ENCODE data around the gene DGKQ.
"Not testable (repeated sequence)": the region's sequence is repeated elsewhere in the genome, so short reads cannot be mapped to it uniquely, and the experiment has no call there.

The DGKQ gene

DNA sequence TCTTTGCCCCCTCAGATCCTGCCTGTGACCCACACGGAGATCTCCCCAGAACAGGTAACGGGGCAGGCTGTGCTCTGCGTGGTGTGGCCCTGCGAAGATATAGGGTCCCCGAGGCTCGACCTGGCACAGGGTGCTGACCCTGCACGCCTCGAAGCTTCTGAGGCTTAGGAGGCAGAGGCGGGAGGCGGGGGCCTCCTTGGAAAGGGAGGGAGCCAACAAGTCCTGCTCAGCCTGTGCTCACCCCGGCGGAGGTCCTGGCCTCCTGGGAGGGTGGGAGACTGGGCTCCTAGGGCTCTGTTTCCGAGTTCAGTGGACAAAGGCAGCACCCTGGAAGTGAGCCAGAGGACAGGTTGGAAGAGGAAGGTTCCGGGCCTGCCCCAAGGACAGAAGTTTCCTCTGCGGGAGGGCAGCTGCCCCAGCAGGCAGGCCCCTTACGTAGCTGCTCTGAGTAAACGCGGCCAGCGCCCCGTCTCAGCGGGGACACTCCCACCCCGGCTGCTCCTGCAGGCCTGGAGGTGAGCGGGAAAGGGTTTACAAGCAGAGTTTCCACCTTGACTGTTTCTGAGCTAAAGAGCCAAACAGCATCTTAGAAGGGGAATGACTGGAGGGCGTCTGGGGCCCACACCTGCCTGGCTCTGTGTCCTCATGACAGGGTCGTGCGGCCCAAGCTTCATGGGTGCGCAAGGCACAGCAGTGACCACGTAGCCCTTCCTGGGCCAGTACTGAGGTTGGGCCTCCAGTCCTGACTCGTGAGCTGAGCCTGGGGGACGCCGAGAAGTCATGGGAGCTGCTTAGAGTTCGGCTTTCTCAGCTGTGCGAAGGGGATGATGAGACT, 25.1 kb downstream of the DGKQ start:
- DNase-seq (ENCODE audit: low read depth), result no peak

DNA sequence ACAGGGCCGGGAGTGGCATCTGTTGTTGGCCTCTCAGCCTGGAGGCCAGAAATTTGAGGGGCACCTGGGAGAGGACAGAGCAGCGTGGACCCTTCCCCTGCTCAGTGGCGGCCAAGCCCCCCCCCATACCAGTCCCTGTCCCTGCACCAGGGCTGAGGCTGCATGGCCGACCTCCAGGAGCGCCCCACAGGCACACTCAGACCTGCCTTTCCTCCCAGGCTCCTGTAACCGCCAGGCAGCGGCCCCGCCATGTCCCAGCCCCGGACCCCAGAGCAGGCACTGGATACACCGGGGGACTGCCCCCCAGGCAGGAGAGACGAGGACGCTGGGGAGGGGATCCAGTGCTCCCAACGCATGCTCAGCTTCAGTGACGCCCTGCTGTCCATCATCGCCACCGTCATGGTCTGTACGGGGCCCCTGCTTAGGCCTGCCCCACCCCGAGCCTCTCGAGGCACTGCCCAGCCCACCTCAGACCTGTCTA, 25.8 kb downstream of the DGKQ start:
- DNase-seq (ENCODE audit: low read depth), result no peak

DNA sequence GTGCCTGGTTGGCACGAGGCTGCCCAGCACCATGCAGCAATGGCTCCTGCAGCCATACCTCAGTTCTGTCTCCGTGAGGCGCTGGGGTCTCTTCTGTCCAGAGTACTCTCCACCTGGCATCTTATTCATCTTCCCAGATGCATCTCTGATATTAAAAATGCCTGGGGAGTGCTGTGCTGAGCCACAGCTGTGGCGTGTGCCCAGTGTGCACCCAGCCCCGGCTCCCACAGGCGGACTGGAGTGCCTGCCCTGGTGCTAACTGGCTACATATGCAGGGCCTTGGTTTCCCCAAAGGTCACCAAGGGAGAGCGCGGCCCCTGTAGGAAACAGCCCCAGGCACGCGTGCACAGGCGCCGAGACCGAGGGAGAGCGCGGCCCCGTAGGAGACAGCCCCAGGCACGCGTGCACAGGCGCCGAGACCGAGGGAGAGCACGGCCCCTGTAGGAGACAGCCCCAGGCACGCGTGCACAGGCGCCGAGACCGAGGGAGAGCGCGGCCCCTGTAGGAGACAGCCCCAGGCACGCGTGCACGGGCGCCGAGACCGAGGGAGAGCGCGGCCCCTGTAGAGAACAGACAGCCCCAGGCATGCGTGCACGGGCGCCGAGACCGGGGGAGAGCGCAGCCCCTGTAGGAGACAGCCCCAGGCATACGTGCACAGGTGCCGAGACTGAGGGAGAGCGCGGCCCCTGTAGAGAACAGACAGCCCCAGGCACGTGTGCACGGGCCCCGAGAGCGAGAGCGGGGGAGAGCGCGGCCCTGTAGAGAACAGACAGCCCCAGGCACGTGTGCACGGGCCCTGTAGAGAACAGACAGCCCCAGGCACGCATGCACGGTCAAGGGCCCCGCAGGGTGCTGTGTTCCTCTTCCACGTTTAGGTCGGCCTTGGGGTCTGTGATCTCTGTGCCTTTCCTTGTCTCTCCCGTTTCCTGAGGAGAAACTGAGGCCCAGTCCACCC, 26.6 kb downstream of the DGKQ start:
- no peak for DNase-seq (ENCODE audit: low read depth)

DNA sequence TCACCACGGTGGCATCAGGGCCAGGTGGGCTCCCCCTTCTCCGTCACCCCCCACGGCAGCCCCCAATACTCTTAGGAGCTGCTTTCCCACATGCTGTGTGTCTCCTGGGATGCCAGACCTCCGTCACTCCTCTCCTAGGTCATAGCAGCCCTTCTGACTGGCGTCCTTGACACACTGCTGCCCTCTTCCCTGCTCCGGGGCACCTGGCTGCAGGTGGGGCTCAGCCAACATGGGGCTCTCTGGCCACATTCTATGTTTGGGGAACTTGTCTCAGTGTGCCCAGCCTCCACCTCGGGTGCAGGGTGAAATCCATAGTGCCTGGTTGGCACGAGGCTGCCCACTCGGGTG, 27.3 kb downstream of the DGKQ start:
- DNase-seq (ENCODE audit: low read depth), result no peak

DNA sequence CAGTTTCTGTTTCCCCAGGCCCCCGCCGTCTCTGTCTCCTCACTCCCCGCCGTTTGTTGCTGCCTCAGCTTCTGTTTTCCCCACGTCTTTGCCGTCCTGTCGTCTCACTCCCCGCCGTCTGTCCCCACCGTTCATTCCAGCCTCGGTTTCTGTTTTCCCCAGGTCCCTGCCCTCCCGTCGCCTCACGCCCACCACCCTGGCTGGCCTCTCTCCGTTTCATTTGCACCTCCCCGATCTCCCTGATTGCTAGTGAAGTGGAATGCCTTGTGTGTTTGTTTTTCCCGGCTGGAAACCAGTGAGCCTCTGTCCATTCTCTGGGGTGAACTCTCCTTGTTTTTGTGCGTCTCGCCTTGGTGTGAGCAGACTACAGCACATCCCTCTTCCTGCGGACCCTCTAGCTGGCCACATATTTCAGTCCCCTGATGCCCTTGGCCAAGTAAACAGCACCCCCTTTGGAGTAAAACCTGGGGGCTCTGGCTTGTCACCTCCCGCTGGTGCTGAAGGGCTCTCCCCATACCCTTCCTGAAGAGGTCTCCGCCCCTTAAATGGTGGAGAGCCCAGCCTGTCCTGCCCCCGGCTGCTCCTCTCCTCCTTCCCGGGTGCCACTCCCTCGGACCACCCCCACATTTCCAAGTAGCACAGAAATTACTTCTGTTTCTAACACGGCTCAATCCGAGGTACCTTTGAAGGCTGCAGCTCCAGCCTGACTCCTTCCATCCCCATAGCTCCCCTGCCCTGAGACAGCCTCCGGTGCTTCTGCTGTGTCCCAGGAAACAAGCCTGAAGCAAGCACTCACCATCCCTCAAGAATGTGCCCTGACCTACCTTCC, 27.9 kb downstream of the DGKQ start:
- no peak for DNase-seq (ENCODE audit: low read depth)

DNA sequence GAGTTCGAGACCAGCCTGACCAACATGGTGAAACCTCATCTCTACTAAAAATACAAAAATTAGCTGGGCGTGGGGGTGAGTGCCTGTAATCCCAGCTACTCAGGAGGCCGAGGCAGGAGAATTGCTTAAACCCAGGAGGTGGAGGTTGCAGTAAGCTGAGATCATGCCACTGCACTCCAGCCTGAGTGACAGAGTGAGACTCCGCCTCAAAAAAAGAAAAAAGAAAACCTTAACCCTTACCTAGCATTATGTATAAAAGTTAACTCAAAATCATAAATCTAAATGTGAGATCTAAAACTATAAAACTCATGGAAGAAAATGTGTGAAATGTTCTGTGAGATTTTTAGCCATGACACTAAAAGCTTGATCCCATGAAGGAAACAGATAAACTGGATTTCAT, 33.9 kb downstream of the DGKQ start:
- not testable (repeated sequence) for DNase-seq (ENCODE audit: low read depth)

DNA sequence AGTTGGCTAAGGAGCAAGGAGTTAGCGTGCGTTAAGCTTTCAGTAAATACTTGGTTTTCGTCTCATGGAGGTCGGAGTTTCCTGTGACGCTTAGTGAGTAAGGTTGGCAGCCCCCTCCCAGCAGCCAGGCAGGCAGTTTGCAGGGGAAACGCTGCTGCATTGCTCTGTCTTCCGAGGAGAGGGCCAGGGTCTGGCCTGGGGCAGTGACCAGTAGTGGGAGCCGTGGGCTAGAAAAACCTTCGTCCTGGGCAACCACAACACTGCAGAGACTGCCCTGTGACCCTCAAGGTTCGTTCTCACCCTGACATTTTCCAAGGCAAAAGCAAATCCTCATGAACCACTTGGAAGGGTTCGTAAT, 40.7 kb downstream of the DGKQ start:
- DNase-seq (ENCODE audit: low read depth), result no peak

DNA sequence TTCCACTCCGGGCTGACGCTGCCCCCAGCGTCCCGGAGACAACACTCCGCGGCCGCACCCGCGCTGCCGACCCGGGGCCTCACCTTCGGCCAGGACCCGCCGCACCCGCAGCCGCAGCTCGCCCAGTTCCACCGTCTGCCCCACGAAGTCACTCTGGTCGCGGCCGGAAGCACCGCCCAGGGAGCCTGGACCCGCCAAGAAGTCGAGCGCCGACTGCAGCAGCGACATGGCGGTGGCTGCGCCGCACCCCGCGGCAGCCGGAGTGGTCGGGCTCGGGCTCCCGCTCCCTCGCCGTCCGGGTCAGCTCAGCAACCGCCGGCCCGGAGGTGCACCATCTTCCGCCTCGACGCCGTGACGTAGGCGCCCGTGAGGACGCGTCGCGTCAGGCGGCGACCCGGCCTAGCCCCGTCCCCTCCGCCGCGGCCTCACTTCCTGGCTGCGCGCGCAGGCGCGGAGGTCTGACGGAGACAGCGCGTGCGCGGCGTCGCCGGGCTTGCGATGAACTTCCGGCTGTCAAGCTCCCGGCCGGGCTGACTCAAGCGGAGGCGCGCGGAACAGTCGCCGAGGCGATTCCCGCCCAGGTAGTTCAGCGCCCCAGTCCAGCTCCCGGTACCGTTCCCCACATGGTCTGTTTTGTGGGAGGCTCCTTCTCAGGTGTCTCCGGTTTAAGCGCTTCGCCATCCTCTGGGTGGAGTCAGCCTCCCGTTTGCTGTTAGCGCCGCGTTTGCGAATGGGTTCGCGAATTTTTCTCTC, 41.2 kb downstream of the DGKQ start, which contains the start of the genes GAK and TMEM175:
TSS of gene GAK (minus strand) at position 357 of the 753 bp plus-strand sequence. CDS start at position 228, 129 bp downstream.
TSS of gene TMEM175 (plus strand) at position 501 of the 753 bp plus-strand sequence. CDS start 15,280 bp downstream, outside the sequence.
- peak; percentile 93 for DNase-seq (ENCODE audit: low read depth)

DNA sequence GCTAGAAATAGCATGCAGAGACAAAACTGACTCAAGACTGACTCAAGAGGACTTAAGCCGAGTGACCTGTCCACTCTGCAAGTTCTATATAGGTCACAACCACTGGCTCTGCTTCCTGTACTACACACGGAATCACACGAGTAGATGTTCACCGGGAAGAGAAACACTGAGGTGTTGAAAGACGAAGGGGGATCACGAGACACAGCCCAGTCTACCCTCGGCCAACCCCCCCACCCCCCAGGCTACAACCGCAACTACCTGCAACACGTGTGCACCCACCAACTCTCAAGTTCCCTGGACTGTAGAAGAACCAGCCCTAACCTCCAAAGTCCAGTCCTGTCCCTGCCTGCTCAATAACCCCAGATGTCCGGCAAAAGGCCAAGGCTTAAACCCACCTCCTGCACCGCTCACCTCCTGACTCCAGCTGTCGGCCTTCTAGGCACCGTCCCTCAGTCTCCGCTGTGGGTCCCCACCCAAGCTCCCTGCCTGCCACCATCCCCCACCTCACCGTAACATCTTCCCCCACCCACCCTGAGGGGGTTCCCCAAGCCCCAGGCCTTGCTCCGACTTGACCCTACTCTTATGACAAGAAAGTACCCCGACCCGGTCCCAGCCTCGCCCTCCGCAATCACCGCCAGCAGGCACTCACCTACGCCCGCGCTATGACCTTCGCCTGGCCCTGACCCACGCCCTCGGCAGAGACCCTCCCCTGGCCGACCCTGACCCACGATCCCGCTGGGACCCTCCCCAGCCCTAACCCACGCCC, 42.0 kb downstream of the DGKQ start:
- DNase-seq (ENCODE audit: low read depth), result no peak

DNA sequence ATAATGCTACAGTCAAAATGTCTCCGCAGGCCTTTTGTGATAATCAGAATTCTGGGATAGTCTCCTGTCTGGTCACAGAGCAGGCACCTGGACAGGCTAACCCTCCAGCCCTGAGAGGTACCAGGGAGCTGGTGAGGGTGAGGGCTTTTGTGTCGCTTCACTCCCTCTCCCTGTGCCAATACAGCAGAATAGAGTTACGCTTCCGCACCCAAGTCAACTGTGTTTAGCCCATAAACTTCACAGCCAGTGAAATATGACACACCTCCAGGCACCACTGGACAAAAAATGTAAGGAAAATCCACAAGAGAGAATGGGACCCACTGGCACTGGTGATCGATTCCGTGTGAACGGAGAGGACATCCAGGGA, 42.6 kb downstream of the DGKQ start:
- no peak for DNase-seq (ENCODE audit: low read depth)

DNA sequence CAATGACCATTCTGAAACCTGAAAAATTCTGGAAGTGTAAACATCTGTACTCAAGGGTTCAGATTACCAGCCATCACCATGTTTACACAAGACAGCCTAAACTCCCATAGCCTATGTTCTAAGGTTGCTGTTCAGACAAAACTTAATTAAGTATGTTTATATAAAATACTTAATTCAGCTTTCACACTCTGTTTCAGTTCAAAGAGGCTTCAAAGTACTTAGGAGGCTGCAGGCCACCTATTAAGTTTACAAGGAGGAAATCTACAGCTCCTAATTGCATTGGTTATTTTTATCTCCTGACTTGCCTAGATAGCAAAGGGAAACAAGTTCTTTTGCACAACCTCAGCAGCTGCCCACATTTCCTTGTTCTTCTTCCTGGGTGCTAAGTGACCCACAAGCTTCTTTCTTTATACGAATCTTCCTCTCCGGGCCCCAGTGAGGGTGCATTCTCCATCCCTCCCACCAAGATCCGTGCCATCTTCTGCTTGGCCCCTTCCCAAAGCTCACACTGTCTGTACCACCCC, 43.3 kb downstream of the DGKQ start:
- DNase-seq (ENCODE audit: low read depth), result no peak

DNA sequence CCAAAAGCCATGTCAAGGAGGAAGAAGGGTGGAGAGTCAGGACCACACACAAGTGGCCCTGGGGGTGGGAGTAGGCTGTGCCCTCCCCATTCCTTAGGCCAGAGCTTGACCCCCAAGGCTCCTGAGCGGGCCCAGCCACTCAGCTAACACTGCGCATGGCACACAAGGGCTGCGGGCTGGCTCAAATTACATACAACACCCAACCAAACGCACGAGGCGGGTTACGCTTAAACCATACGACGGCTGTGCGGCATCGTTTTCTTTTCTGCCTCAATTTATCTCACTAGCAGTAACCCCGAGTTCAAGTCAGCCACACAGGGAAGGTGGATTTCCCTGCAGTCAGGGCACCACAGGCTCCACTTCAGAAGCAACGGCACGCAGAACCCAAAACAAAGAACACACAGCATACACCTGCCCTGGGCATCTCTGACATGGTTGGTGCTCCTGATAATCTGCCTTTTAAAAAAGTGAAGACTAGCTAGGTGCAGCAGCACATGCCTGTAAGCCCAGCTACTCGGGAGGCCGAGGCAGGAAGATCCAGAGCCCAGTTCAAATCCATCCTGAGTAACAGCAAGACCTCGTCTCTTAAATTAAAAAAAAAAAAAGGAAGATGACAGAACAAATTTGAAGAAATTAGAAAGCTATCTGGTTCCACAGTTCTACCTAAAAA, 44.1 kb downstream of the DGKQ start:
- DNase-seq (ENCODE audit: low read depth), result no peak

DNA sequence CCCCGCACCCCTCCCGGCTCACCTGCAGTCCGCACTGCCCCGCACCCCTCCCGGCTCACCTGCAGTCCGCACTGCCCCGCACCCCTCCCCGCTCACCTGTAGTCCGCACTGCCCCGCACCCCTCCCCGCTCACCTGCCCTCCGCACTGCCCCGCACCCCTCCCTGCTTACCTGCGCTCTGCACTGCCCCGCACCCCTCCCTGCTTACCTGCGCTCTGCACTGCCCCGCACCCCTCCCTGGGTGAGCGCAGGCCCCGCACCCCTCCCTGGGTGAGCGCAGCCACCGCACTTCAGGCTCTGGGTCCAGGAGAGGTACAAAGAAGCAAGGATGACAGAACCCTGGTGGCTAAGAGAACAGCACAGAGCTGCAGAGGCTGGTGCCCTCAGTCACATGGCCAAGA, 45.8 kb downstream of the DGKQ start:
- DNase-seq (ENCODE audit: low read depth), result not testable (repeated sequence)

DNA sequence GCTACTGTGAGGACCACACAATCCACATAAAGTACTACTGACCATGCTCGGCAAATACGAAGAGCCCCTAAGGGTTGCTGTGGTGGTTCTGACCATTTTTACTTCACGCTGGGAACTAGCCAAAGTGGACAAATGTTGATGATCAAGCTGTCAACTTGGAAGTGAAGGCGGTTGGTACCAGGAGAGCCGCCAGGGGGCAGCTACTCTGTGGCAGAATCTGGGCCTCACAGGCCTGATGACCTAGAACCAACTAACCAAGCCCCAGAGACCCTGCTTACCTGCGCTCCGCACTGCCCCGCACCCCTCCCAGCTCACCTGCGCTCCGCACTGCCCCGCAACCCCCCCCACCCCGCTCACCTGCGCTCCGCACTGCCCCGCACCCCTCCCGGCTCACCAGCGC, 46.8 kb downstream of the DGKQ start:
- DNase-seq (ENCODE audit: low read depth), result no peak

DNA sequence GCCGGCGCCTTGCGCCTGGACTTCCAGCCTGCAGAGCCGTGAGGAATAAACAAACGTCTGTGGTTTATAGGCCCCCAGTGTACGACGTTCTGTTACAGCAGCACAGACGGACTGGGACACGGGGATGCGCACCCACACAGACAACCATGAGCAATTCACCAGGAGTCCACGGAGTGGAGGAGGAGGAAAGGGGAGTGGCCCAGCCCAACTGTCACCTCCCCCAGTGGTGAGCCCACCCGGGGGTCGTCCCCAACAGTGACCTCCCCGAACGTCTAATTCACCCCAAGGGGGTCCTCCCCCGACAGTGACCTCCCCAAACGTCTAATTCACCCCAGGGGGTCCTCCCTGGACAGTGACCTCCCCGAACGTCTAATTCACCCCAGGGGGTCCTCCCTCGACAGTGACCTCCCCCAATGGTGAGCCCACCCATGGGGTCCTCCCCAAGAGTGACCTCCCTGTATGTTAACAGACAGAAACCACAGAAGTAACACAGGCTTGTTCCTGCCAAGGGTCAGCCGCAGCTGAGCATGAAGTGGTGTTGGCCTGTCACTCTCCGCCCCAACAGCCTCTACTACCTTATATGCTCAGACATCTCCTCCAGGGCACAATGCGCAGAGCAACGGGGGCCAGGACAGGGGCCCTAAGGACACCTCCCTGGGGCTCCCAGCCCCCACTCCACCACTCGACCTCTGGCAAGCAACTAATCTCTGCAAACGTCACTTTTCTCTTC, 47.4 kb downstream of the DGKQ start:
- no peak for DNase-seq (ENCODE audit: low read depth)

DNA sequence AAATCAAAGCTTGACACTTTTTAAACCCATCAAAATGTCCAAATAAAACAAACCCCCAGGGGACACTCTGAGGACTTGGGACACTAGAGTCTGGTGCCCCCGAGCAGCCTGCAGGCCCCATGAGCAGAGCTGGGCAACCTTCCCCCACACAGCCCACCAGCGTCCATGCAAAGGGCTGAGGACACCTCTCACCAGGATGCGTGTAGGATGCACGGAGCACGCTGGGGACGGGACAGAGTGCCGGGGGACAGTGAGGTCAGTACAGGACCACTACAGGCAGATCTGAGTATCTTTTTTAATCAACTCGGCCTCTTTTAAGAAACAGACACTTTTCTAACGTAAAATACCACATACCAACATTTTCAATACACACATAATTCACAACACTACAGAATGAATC, 48.2 kb downstream of the DGKQ start:
- DNase-seq (ENCODE audit: low read depth), result no peak

DNA sequence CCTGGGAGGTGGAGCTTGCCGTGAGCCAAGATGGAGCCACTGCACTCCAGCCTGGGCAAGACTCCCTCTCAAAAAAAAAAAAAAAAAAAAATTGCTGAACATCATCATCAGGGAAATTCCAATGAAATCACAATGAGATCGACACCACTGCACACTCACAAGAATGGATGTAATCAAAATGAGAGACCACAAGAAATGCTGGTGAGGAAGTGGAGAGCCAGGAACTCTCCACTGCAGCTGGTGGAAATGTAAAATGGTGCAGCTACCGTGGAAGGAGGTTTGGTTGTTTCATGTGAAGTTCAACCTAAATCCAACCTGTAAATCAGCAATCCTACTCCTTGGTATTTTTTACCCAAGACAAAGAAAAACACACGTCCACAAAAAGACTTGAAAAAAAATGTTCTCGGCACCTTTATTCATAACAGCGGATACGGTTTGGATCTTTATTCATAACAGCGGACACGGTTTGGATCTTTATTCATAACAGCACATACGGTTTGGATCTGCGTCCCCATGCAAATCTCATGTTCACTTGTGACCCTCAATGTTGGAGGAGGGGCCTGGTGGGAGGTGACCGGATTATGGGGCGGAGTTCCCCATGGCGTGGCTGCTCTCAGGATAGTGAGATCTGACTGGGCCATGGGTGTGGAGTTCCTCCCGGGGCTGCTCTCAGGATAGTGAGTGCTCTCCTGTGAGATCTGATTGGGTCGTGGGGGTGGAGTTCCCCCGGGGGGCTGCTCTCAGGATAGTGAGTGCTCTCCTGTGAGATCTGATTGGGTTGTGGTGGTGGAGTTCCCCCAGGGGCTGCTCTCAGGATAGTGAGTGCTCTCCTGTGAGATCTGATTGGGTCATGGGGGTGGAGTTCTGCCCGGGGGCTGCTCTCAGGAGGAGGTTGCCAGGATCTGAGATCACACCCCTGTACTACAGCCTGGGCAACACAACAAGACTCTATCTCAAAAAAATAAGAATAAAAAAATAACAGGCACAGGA, 49.0 kb downstream of the DGKQ start:
- DNase-seq (ENCODE audit: low read depth), result no peak
